Tongue (tissue), 2 donors: Measurements from ENCODE around the gene VTN. TPM values are rescaled to one million over a fixed set of nuclear protein-coding genes. Genes with fewer than 3 reads are reported as not detected.

ENCODE experiments used
- DNase-seq: peaks from one replicate; pipeline ENCODE4 v3.0.0-alpha.2; 2015
- total RNA-seq: library from RNA; depleted of rRNA; stranded (reverse); fragments of >200 nt; gene quantifications from one replicate; pipeline ENCODE4 v1.2.3, GENCODE V29; 2014

VTN gene
- total RNA-seq, 1 donor from 2014 or later, result 1.0 TPM

DNA sequence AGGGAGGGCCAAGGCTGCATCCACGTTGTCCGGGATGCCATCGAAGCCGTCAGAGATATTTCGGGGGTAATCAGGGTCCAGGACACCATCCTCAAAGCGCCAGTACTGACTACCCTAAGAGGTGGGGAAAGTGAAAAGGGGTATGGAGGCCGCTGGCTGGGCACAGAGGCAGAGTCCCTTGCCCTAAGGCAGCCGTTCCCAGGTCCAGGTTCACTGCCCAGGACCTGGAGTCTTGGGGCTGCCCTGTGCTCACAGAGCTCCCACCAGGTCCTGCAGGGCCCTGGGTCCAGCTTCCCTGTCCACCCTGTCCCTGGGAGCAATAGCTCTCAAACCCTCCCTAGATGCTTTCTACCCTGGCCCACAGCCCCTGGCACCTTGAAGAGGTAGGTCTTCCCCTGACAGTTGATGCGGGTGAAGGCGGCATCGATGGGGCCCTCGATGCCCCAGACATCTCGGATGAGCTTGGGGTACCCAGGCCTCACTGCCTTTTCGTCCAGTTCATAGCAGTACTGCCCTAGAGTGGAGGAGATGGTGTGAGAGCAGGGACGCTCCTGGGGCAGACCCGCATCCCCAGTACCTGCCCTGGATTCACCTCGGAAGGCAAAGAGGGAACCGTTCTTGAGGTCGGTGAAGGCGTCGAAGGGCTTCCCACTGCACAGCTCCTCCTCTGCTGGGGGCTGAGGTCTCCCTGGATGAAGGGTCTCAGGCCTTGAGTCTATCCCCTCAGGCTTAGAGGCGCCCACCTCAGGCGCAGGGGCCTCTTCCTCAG is 1.0 kb downstream of the VTN start:
- no peak for DNase-seq

DNA sequence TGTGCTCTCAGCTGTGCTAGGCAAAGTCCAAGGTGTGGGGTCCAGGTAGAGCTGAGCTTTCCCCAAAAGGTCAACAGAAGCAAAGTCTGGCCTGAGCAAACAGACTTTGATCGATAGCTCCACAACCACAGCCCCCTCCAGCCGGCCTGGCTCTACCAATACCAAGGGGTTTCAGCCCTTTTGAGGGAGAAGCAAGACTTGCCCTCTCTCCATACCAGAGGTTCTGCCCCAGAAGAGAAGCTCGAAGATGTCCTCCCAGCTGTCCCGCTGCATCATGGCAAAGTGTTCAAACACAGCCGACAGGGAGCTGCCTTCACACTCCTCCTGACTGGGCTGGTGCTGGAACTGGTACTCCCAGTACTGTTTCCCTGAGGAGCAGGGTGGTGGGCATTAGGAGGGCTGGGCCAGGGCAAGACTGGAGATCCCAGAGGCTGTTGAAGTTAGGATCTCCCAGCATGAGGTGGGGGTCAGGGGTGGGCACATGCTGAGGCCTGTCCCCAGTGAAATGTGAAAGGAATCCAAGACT is 1.7 kb downstream of the VTN start:
- no peak for DNase-seq

DNA sequence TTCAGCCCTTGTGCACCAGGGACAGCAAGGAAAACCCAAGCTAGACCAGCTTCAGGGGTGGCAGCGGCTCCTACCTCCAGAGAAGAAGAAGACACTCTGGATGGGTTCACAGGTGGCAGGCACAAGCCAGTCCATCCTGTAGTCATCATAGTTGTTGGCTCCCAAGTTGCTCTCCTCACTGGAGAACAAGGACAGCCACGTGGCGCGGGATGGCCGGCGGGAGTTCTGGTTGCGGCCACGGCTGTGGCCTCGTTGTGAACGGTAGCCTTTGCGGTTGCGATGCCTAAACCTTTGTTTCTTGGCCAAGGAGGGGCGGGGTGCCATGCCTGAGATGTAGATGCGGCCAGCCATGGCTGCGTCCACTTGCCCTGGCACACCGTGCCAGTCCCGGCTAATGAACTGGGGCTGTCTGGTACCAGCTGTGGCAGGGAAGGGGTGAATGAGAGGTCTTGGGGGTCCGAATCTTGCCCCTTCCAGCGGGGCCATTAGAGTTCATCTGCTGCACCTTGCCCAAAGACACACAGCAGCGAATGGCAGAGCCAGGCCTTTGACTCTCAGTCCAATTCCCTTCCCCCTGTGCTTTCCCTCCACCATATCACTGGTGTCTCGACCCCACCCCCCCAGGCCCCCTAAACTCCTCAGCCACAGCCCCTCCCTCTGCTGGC is 2.3 kb downstream of the VTN start:
- no peak for DNase-seq

DNA sequence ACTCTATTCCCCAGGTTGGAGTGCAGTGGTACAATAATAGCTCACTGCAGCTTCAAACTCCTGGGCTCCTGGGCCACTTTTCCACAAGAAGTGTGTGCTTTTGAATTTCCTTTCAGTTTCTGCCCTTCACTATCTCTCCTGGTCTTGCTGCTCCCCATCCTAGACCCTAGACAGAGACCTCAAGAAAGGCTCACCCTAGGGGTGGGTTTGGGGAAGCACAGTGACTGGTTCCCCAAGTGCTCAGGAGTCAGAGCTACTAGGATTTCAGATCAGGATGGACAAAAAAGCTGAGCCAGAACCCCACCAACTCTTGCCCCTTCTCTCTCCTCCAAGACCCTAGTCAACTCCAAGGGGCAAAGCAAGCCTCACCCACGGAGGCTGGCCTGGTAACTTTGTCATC is 3.5 kb downstream of the VTN start:
- DNase-seq, result no peak

DNA sequence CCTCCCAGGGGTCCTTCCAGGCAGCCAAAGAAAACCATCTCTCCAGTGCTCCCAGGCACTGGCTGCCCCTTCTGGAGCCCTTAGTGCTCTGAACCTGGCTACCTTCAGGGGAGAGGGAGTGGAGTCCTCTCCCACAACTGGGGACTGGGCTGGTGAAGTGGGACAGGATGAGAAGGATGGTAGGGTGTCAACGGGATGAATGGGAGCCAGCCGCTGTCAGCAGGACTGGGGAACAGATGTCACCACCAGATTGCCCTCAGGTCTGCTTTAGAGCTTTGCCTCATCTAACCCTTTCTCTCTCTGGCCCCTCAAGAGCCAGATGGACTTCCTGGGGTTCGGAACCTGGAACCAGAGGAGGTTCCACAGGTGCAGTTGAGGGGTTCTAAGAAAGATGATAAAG is 4.6 kb downstream of the VTN start:
- no peak for DNase-seq

DNA sequence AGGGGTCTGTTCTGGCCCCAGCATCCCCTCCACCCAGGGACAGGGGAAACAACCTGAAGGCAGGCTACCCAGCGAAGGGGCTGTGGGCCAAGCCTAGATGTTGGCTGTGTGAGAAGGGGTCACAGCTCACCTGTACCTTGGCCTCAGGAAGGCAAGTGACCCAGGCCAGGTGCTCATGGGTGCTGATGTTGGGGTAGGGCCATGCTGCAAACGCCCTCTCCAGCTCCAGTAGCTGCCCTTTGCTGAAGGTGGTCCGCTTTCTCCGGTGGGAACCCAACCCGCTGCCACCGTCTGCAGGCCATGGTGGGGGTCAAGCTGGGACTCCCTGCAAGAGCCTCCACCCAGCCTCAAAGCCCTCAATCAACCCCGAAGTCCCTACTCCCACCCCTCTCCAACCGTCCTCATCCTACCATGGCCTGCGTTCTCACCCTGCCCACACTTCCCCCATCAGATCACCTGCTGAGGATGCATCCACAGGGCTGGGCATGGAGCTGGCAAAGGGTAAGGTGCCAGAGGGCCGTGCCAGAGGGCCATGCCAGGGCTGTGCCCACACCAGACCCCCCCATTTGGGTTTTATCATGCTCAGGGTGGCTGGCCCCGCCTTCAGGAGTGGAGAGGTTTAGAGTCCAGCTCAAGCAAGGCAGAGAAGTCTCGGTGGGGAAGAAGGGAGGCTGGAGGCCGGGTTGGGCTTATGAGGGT is 5.3 kb downstream of the VTN start, which contains the start of gene SEBOX:
Gene SEBOX (minus strand): TSS at position 535 of the 699 bp plus-strand sequence. CDS start 48 bp downstream, at position 487.
- DNase-seq, result no peak

DNA sequence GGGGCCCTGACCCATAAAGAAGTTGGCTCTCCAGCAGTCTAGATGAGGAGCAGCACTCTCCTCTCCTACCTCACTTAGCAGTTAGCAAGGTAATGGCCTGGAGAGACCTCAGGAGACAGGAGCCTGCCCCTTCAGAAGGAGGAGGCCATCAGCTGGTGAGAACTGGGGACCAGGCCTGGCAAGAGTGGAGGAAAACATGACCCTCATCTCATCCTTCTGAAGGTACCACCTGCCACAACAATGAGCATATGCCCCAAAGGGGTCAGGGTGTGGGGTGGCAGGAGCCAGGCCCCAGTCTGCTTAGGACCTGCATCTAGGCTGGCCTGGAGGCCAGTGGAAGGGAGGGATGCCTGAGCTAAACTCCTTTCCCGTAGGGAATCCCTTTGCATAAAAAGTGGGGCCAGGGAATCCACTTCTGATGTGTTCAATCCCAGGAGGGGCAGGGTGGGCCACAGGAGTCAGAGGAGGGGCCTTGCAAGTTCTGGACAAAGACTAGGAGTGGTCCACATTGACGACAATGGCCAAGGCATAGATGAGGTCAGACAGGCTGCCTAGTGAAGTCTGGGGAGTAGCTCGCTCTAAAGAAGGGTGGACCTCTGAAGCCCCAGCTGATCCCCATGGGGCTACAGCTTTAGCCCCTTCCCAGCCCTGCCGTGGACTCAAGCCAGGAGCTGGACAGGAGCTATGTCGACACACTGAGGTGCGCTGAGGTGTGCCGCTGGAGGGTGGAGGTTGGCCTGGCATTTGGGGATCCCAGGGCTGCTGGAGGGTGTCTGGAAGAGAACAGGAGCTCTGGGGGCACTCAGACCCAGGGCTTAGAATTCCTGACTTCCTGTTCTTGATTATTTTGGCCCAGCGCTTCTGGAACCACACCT is 6.1 kb downstream of the VTN start:
- no peak for DNase-seq

DNA sequence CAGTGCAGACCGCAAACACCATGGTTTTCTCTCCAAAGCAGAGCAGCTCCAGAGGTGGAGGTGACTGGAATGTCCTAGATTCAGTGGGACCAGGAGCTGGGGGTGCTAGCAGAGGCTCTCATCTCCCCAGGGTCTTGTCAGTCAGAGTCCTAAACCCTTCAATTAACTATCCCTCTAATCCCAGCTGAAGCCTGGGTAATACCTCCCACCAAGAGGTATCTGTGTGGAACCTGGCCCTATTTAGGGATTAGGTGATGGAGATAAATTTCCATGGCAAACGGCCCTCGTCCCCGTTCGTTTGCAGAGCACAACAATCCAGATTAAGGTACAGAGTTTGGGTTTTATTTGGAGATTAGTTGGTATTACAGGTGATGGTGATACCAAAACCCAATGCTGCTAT is 6.9 kb downstream of the VTN start:
- DNase-seq, result no peak

DNA sequence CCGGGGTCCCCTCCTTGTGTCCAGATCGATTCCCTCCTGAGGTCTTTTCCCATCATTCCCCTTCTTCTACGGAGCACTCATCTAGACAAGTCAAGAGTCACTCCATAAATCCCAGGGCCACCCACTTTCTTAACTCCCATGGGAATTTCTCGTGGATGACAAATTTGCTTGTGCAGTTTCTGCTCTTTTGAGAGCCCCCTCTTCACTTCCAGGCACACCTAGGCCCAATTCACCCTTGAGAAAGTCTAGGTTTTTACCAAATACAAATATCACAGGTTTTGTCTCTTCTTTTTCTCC is 12.3 kb downstream of the VTN start:
- DNase-seq, result no peak

DNA sequence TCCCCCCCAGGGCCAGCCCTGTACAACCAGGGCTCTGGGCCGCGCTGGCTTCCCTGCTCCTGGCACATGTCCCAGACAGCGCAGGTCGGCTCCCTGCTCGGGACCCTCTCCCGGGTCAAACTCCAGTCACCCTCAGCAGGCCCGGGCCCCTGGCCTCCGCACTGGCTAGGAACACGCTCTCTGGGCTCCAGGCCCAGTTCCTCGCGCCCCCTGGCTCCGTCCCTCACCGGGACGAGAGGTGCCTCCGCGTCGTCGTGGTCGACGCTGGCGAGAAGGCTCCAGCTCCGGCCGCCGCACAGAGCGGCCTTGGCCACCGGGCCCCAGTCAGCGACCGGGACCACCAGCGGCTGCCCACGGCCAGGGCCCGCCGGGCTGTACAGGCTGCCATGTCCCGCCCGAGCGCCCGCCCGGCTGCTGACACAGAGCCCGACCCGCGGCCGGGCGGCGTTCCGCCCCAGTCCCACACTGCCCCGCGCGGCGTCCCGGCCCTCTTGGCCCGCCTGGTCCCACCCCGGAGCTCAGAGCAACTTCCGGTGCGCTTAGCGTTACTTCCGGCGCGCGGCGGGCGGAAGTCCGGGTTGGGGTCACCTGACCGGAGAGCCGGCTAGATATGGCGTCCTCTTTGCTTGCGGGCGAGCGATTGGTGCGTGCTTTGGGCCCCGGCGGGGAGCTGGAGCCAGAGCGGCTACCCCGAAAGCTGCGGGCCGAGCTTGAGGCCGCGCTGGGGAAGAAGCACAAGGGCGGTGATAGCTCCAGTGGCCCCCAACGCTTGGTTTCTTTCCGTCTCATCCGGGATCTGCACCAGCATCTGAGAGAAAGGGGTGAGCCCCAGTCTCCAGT is 12.8 kb downstream of the VTN start, which contains the start of gene POLDIP2:
Gene POLDIP2 (minus strand): TSS at position 467 of the 840 bp plus-strand sequence. CDS start 79 bp downstream, at position 388.
- peak; percentile 98 for DNase-seq

DNA sequence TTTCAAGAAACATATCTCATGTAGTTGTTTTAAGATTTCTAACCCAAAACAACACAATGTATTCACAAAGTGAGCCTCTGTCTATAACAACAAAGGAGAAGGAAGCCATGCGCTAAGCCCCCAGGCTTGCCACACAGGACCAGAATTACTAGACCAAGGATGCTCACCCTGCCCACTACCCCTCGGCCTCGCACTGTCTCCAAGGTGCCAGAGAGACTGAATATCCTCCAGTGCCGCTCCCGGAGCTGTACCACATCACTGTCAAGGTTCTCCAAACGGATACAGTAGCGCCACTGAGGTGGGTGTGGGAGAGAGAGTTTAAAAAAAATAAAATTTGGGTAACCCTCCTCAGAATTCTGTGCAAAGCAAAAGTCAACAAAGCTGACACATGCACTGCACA is 19.8 kb downstream of the VTN start:
- DNase-seq, result no peak

DNA sequence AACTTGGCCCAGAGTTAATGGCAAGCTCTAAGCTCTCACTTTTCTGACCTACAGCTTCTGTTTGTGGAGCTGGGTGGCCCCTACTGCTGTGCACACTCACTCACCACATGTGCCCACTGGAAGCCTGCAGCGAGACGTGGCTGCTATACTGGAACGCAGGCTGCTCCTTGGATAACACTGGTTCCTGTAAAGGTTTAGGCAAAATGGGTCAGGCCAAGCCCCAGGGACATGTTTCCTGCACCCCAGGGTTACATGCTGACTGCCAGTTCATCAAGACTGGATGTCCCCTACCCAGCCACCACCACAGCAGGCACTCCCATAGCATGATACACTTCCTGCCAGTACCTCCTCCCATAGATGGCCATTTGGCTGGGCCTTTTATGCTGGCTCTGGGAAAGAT is 21.1 kb downstream of the VTN start:
- DNase-seq, result no peak

DNA sequence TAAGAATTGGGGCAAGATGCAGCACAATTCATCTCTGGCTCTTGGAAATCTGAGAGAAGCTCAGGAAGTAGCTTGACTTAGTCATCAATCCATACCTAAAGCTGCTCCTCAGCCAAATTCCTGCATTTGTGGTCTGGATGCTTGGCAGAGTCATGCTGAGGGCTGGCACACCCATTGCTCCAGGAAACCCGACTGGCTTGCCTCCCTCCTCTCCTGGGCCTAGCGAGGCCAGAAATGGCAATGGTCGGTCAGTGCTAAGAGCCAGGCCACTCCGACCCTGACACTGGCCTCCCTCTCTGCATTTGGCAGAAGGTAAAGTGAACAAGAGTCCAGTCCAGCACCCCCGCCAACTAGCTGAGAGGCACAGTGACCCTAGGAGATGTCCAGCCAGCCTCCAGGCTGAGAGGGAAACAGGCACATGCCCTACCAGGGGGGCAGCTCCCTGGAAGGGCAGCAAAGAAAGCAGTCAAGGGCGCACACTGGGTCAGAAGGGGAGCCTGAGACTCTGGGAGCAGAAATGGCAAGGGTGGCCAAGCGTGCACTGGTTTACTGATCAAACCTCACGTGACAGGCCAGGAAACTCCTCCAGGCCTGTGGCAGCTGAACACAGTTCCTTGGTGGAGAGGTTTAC is 22.7 kb downstream of the VTN start:
- DNase-seq, result no peak

DNA sequence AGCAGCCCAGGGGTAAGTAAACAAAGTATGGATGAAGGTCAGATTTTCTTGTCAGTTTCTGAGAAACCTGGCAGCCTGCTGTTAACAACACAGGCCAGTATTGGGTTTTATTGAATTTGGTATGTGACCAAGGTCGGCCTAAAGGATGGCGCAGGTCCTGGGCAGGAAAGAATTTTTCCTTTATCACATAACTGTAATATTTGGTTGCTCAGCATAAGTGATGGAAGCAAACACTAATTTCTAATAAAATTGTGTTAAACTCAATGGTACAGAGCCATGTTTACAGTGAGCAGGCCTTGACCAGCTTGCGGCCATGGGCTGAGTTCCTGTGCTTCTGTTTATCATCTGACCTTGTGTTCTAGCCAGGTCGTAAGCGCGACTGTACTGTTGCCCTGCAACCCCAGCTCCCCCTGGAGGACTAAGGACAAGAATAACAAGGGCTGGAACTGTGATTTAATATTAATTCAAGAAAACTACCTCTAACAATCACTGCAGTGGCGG is 23.3 kb downstream of the VTN start:
- no peak for DNase-seq

DNA sequence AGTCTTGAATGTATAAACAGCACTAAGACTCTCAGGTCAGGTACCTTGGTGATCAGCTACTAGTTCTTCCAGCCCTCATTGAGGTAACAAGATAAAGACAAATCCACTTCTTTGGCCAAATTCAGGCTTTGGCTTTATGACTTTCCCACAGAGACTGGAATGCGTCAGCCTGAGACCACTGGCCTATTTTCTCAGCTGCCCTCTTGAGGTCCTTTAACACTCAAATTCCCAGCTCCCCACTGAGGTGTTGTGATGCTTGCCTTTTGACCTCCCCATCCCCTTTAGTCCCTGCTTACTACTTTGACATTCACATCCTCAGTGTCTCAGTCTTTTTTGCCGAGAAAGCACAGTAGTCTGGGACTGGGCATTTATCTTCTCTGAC is 23.9 kb downstream of the VTN start:
- DNase-seq, result no peak

DNA sequence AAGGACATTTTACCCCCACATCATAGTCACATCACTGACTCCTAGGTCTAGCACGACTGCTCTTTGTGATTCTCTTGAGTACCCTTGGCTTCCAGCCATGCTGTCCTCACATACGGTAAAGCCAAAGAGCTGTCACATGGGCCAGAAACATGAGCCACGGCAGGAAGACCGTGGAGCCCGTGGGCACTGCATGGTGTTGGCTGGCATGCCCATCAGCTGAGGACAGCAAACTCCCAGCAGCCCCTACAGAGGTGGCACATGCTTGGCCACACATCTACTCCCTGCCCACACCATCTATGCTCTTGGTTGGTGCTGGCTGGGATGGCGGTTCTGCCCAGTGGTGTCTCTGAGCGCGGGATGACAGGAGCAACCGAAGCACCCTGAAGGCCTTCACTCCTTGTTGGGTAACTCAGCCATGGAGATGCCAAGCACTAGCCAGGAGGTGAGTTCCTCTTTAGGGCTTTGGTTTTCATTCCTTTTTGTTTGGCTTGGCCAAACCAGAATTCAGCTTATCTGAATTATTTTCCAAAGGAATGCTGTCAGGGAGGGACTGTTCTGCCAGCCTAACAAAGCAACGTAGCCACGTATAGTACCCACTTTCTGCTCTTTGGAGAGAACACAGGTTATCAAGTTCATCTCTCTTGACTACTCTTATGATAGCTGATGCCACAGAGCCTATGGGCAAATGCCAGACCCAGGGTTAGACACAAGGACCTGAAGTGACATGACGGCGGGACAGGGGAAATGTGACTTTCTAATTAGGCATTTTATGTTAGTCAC is 24.5 kb downstream of the VTN start:
- no peak for DNase-seq

DNA sequence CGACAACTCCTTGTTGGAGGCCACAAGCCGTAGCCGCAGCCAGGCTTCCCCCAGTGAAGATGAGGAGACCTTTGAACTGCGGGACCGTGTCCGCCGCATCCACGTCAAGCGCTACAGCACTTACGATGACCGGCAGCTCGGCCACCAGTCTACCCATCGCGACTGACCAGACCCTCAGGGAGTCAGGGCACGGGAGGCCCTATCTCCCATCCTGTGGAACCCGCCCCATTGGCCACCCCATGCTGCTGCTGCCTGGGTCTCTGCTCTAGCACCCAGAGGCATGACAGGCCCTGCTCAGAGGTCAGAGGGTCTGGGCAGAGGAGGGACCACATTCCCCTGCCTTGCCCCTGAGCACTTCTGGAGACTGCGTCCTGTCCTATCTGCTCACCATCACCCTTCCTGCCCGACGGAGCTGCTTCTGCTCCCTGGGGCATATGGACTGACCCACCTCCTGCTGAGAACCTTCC is 25.6 kb downstream of the VTN start:
- no peak for DNase-seq

DNA sequence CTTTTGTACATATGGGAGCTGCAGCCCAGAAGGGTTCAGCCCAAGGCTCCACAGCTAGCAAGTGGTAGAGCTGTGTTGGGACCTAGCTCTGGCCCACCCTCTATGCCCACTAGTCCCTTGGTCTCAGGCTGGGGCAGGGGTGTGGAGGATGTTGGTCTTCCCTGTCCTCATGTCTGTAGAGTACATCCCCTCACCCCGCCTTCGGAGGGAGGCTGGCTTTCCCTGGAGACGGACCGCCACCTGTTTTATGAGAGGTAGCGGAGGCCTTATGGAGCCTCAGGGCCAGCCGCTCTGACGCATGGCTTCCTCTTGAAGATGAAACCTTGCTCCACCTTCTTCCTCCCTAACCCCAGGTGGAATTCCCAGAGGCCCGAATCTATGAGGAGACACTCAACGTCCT is 26.1 kb downstream of the VTN start:
- DNase-seq, result no peak

DNA sequence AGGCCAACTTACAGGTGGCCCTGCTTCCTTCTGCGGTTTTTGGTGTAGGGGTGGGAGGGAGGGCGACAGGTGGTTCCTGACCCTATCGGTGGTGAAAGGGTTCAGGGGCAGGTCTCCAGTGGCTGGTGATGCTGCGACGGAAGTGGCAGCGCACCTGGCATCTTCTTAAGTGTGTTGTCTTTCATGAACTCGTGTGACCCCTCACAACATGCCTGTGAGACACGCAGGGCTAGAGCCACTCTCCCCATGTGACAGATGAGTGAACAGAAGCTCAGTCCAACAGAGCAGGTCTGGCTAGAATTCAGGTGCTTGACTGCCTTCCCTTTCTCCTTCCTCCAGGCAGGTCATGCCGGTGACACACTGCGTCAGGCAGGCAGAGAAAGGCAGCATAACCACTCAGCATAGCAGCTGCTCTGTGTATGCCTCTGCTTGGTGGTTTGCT is 26.6 kb downstream of the VTN start:
- no peak for DNase-seq

DNA sequence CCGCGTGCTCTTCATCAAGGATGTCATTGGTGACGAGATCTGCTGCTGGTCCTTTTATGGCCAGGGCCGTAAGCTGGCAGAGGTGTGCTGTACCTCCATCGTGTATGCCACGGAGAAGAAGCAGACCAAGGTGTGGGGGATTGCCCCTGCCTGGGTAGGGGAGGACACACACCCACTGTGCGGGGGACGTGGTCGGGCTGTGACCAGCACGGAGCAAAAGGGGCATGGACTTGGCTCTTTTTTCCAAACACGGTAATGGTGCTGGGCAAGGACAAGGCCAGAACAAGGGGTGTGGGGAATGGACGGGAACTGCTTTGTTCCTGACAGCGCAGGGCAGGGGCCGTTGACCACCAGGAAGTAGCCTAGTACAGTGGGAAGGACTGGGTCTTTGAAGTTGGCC is 27.8 kb downstream of the VTN start:
- DNase-seq, result no peak
